HCT116 (cell line): ENCODE results near the gene NFIA. TPM values are rescaled to one million over a fixed set of nuclear protein-coding genes. Genes with fewer than 3 reads are reported as not detected.

Experiments
- ATAC-seq: fragments of 200-7000 bp; cut with Tn5 transposase; 2 replicates; pipeline ENCODE4 v1.9.1; 2020; ENCODE audit warnings: mild to moderate bottlenecking, moderate library complexity
- BruUV-seq: library from RNA; stranded (reverse); fragments of 400-500 nt; replicated peaks from 2 replicates; lab custom pipeline; 2021; lab: Mats Ljungman, UMichigan
- CTCF ChIA-PET: fragments of 300-600 bp; sonication (Branson Sonifier 250); formaldehyde crosslinking; loops from one replicate; lab custom pipeline; 2021; ENCODE audit warnings: antibody characterized with exemption; lab: Charles Lee
- POLR2A ChIA-PET: fragments of 300-600, 350-600 bp; sonication (Branson Sonifier 250); formaldehyde crosslinking; loops from one replicate; lab custom pipeline; 2021; ENCODE audit warnings: antibody characterized with exemption; lab: Charles Lee
- RAD21 ChIA-PET, 2 experiments: fragments of 300-600 bp; sonication (Branson Sonifier 250); formaldehyde crosslinking; loops; one replicate each; lab custom pipeline; 2023; ENCODE audit warnings: low total read pairs in 2 of 2; ENCODE audit not compliant: uncharacterized antibody in 2 of 2, unreplicated experiment in 2 of 2, low non-redundant PET in 1 of 2; lab: Charles Lee
- DNase-seq: peaks from one replicate; pipeline ENCODE4 v3.0.0-alpha.2; 2010; ENCODE audit warnings: low read depth, low spot score
- H2AFZ ChIP-seq: fragments of 200-600 bp; shearing (Covaris generic), sonication (generic); 2 replicates; pipeline ENCODE4 v1.6.1; 2017; ENCODE audit warnings: low read depth, mixed run types, mixed read lengths, antibody characterized with exemption, low read length; ENCODE audit not compliant: poor library complexity, severe bottlenecking
- H3K27ac ChIP-seq: 2 replicates; pipeline ENCODE4 v1.5.1; 2012; ENCODE audit warnings: low read depth, low read length
- H3K27me3 ChIP-seq: fragments of 200-600 bp; sonication (generic); 2 replicates; pipeline ENCODE4 v1.6.1; 2016; ENCODE audit warnings: mixed run types, low read length, mixed read lengths; ENCODE audit not compliant: insufficient read depth
- H3K36me3 ChIP-seq, 2 experiments: fragments of 200-500 bp in 1 of 2; fragments of 200-600 bp in 1 of 2; sonication (Bioruptor generic) in 1 of 2; sonication (generic) in 1 of 2; 2 replicates each; pipeline versions ENCODE4 v1.5.1 to v1.6.1; 2014 to 2016; ENCODE audit warnings: low read length in 2 of 2, inconsistent platforms in 1 of 2, mixed read lengths in 1 of 2, mixed run types in 1 of 2; ENCODE audit not compliant: insufficient read depth in 2 of 2, control insufficient read depth in 1 of 2
- H3K4me1 ChIP-seq, 2 experiments: fragments of 200-600 bp in 1 of 2; sonication (generic) in 1 of 2; 2 replicates each; pipeline versions ENCODE4 v1.5.1 to v1.6.1; 2012 to 2017; ENCODE audit warnings: low read length in 2 of 2, inconsistent platforms in 1 of 2, mild to moderate bottlenecking in 1 of 2, mixed read lengths in 1 of 2, mixed run types in 1 of 2, moderate library complexity in 1 of 2; ENCODE audit not compliant: insufficient read depth in 2 of 2, control insufficient read depth in 1 of 2
- H3K4me2 ChIP-seq: fragments of 200-600 bp; sonication (generic); 2 replicates; pipeline ENCODE4 v1.6.1; 2017; ENCODE audit warnings: mixed run types, low read length, mixed read lengths
- H3K4me3 ChIP-seq, 2 experiments: fragments of 200-600 bp in 1 of 2; sonication (generic) in 1 of 2; replicated peaks in 1 of 2; 2 replicates each; pipeline ENCODE4 v1.5.1; 2011 to 2016; ENCODE audit warnings: low read length in 2 of 2, control low read depth in 1 of 2, low read depth in 1 of 2, mild to moderate bottlenecking in 1 of 2, mixed read lengths in 1 of 2, mixed run types in 1 of 2
- H3K79me2 ChIP-seq: fragments of 200-600 bp; sonication (generic); 2 replicates; pipeline ENCODE4 v1.6.1; 2017; ENCODE audit warnings: mild to moderate bottlenecking, mixed run types, low read length, moderate library complexity, mixed read lengths; ENCODE audit not compliant: insufficient read depth
- H3K9ac ChIP-seq: fragments of 200-600 bp; sonication (generic); 2 replicates; pipeline ENCODE4 v1.6.1; 2016; ENCODE audit warnings: low read length, mixed read lengths
- H3K9me2 ChIP-seq: fragments of 200-600 bp; sonication (generic), shearing (Covaris generic); 2 replicates; pipeline ENCODE4 v1.6.1; 2017; ENCODE audit warnings: mixed run types, mild to moderate bottlenecking, moderate library complexity; ENCODE audit not compliant: insufficient read depth
- H3K9me3 ChIP-seq, 2 experiments: fragments of 200-500 bp in 1 of 2; fragments of 200-600 bp in 1 of 2; sonication (Bioruptor generic) in 1 of 2; sonication (generic) in 1 of 2; 2 replicates each; pipeline ENCODE4 v1.6.1; 2014 to 2017; ENCODE audit warnings: low read length in 2 of 2, mixed read lengths in 2 of 2, inconsistent platforms in 1 of 2, low read depth in 1 of 2, mild to moderate bottlenecking in 1 of 2, mixed run types in 1 of 2, moderate library complexity in 1 of 2; ENCODE audit not compliant: control insufficient read depth in 1 of 2, insufficient read depth in 1 of 2
- H4K20me1 ChIP-seq: fragments of 200-600 bp; sonication (generic), shearing (Covaris generic); 2 replicates; pipeline ENCODE4 v1.6.1; 2017; ENCODE audit warnings: mixed run types, mild to moderate bottlenecking, moderate library complexity; ENCODE audit not compliant: insufficient read depth
- CBX3 ChIP-seq: IDR thresholded peaks from 2 replicates; pipeline ENCODE4 v1.6.1; 2012; ENCODE audit warnings: low read depth
- EGR1 ChIP-seq: IDR thresholded peaks from 2 replicates; pipeline ENCODE4 v1.6.1; 2012; ENCODE audit warnings: low read depth
- ELF1 ChIP-seq: IDR thresholded peaks from 2 replicates; pipeline ENCODE4 v1.6.1; 2012; ENCODE audit warnings: low read depth, borderline replicate concordance
- EZH2 ChIP-seq: fragments of 200-600 bp; sonication (generic); IDR thresholded peaks from 2 replicates; pipeline ENCODE4 v1.6.1; 2017; ENCODE audit warnings: antibody characterized with exemption, mixed run types
- POLR2AphosphoS5 ChIP-seq: IDR thresholded peaks from 2 replicates; pipeline ENCODE4 v1.6.1; 2011; ENCODE audit warnings: mild to moderate bottlenecking, low read depth, low read length, moderate library complexity
- RAD21 ChIP-seq: IDR thresholded peaks from 2 replicates; pipeline ENCODE4 v1.6.1; 2012; ENCODE audit warnings: low read depth, mild to moderate bottlenecking
- REST ChIP-seq: IDR thresholded peaks from 2 replicates; pipeline ENCODE4 v1.6.1; 2012; ENCODE audit warnings: low read depth
- SIN3A ChIP-seq: IDR thresholded peaks from 2 replicates; pipeline ENCODE4 v1.6.1; 2012; ENCODE audit warnings: low read depth
- SP1 ChIP-seq: IDR thresholded peaks from 2 replicates; pipeline ENCODE4 v1.6.1; 2012; ENCODE audit warnings: low read depth
- SRF ChIP-seq: IDR thresholded peaks from 2 replicates; pipeline ENCODE4 v1.6.1; 2012; ENCODE audit warnings: low read depth
- TCF7L2 ChIP-seq: IDR thresholded peaks from 2 replicates; pipeline ENCODE4 v1.7.0; 2011; ENCODE audit warnings: borderline replicate concordance, inconsistent platforms; ENCODE audit not compliant: insufficient read depth, insufficient read length; ENCODE audit errors: extremely low read depth
- ZFX ChIP-seq: fragments of 450-650 bp; IDR thresholded peaks from 2 replicates; pipeline ENCODE4 v1.6.1; 2017
- intact Hi-C: fragments of 100-400 bp; cut with micrococcal nuclease; formaldehyde crosslinking; loops from 2 replicates; pipeline ENCODE4 v1.10.0; 2022
- total RNA-seq: library from RNA; stranded (reverse); gene quantifications from one replicate; pipeline ENCODE4 v1.2.1, GENCODE V29; 2021; ENCODE audit not compliant: unreplicated experiment

NFIA gene
- total RNA-seq, 1 experiment from 2014 or later, result 17.2 TPM

- DNase-seq (no peak), ATAC-seq (no peak)
- POLR2A ChIA-PET, result interaction anchor here (1.0 kb wide), 1 partner anchor 23 kb away, joined by 3 read pairs; no protein-coding TSS in a partner anchor
- Histone ChIP-seq H3K79me2 (no peaks in the 10 kb centered on the region), H3K4me1 (peaks cover 3 to 15% of the 10 kb centered on the region in 2 experiments; a peak in 2 of 4 replicates), H3K9me3 (no peaks in the 10 kb centered on the region), H3K27me3 (no peaks in the 10 kb centered on the region), H2AFZ (no peak overlapping the region), H4K20me1 (no peaks in the 10 kb centered on the region), H3K9ac (no peak overlapping the region), H3K4me3 (no peak overlapping the region), H3K9me2 (no peaks in the 10 kb centered on the region), H3K4me2 (no peak overlapping the region), H3K36me3 (no peaks in the 10 kb centered on the region), H3K27ac (no peak overlapping the region)
- CTCF ChIA-PET, result no interaction called here
- intact Hi-C loops, result loop anchor here (10.0 kb wide), 1 partner anchor 530 kb away; no protein-coding TSS in a partner anchor
- RAD21 ChIA-PET, result no interaction called here
- TF ChIP-seq TCF7L2 (no peak), EGR1 (no peak), RAD21 (no peak), EZH2 (no peak), CBX3 (no peak), SP1 (no peak), REST (no peak), ZFX (no peak), SRF (no peak), POLR2AphosphoS5 (no peak), ELF1 (no peak), SIN3A (no peak)
- no TSS peak for BruUV-seq
These were observed 27.8 kb upstream of the NFIA start for GRCh38 chr1:61054601-61054993.
